HEK293 (cell line): Measurements from ENCODE around the gene KARS1.

Source experiments
- CTCF ChIP-seq: fragments of 450-650 bp; formaldehyde crosslinking; IDR thresholded peaks from 2 replicates; pipeline ENCODE4 v1.5.1; 2016; ENCODE audit warnings: missing biosample characterization, missing genetic modification characterization
- ZNF501 ChIP-seq: fragments of 450-650 bp; formaldehyde crosslinking; IDR thresholded peaks from 2 replicates; pipeline ENCODE4 v1.5.1; 2016; ENCODE audit warnings: missing biosample characterization, missing genetic modification characterization
- ZNF785 ChIP-seq: fragments of 450-650 bp; formaldehyde crosslinking; IDR thresholded peaks from 2 replicates; pipeline ENCODE4 v1.5.1; 2016; ENCODE audit warnings: missing biosample characterization, missing genetic modification characterization

- no peak for TF ChIP-seq CTCF
- TF ChIP-seq ZNF785: no peak
- no peak for TF ChIP-seq ZNF501 (tag by site-specific recombination)
These were observed 54.2 kb downstream of the KARS1 start for GRCh38 chr16:75593308-75593707.
